Lower lobe of right lung (tissue), 2 donors: ENCODE results near the gene PPP1R12C. TPM values are rescaled to one million over a fixed set of nuclear protein-coding genes. Genes with fewer than 3 reads are reported as not detected.
A peak's percentile ranks its signal among the peaks of the same experiment; 100 is the strongest.

ENCODE experiments used
- ATAC-seq, 2 donors: fragments of 200-7000 bp; cut with Tn5 transposase; one replicate each; pipeline ENCODE4 v1.9.1; 2020 to 2022; ENCODE audit warnings: mild to moderate bottlenecking in 2 of 2, moderate library complexity in 2 of 2
- DNase-seq: peaks from one replicate; pipeline ENCODE4 v3.0.0-alpha.2; 2020
- H3K27ac ChIP-seq: fragments of 200-600 bp; one replicate; pipeline ENCODE4 v1.8.0; 2022
- H3K27me3 ChIP-seq: fragments of 200-600 bp; one replicate; pipeline ENCODE4 v1.8.0; 2022; ENCODE audit warnings: low read depth
- H3K36me3 ChIP-seq: fragments of 200-600 bp; one replicate; pipeline ENCODE4 v1.8.0; 2022; ENCODE audit warnings: mild to moderate bottlenecking
- H3K4me1 ChIP-seq: fragments of 200-600 bp; one replicate; pipeline ENCODE4 v1.8.0; 2022
- H3K4me3 ChIP-seq: fragments of 200-600 bp; one replicate; pipeline ENCODE4 v1.8.0; 2022; ENCODE audit warnings: mild to moderate bottlenecking
- H3K9me3 ChIP-seq: fragments of 200-600 bp; one replicate; pipeline ENCODE4 v1.8.0; 2022
- intact Hi-C: fragments of 100-400 bp; cut with DNase I; formaldehyde crosslinking; loops from one replicate; pipeline ENCODE4 v1.11.0; 2022
- total RNA-seq: library from RNA; stranded (reverse); fragmentation: NEBNext Ultra II Directional; extraction: Animal tissue kit (Norgen Biotek cat#: 25700); gene quantifications from one replicate; pipeline ENCODE4 v1.2.1, GENCODE V29; 2021
- TF ChIP-seq, protein P1 (sequence below): fragments of 200-600 bp; IDR thresholded peaks from one replicate; pipeline ENCODE4 v1.8.0; 2022; ENCODE audit warnings: antibody characterized with exemption, mild to moderate bottlenecking
- donor health status: DM: no; HTN: yes; CAD: no; lungs with severe emphysema.

Gene PPP1R12C
- total RNA-seq, 1 donor from 2014 or later = 103 TPM

DNA sequence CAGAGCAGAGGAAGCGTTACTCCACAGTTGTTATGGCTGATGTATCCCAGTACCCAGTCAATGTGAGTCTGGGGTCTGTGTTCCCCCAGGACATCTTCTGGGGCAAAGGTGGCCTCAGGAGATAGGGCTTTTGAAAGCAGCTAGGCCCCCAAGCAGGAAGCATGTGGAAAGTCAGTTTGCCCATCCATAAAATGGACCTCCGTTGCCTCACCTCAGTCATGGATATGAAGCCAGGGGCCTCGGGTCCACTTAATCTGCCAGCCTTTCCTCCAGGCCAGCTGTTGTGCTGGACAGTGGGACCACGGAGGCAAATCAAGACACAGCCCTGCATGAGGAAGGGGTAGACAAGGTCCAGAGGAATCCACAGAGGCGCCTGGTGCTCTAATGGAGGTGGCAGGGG lies 38.4 kb downstream of the PPP1R12C start:
- H3K36me3 ChIP-seq = no peaks in the 10 kb centered on the region

DNA sequence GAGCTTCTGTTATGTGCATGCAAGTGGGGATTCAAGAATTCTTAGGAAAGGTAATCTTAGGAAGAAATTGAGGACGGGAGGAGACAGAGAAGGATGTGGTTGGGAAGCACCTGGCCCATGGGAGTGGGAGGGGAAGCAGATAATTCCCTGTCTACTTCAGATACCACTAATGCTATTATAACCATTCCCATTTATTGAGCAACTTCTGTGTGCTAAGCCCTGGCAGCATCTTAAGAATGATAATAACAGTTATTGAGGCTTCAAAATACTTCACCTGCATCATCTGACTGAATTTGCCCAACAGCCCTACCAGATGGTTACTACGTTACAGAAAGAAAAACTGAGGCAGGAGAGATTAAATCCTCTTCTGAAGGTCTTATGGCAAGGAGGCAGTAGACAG lies 40.3 kb downstream of the PPP1R12C start:
- peaks cover 31% of the 10 kb centered on the region for H3K27me3 ChIP-seq
- no peaks in the 10 kb centered on the region for H3K9me3 ChIP-seq
- TF ChIP-seq, protein P1, sequence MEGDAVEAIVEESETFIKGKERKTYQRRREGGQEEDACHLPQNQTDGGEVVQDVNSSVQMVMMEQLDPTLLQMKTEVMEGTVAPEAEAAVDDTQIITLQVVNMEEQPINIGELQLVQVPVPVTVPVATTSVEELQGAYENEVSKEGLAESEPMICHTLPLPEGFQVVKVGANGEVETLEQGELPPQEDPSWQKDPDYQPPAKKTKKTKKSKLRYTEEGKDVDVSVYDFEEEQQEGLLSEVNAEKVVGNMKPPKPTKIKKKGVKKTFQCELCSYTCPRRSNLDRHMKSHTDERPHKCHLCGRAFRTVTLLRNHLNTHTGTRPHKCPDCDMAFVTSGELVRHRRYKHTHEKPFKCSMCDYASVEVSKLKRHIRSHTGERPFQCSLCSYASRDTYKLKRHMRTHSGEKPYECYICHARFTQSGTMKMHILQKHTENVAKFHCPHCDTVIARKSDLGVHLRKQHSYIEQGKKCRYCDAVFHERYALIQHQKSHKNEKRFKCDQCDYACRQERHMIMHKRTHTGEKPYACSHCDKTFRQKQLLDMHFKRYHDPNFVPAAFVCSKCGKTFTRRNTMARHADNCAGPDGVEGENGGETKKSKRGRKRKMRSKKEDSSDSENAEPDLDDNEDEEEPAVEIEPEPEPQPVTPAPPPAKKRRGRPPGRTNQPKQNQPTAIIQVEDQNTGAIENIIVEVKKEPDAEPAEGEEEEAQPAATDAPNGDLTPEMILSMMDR = no peak
- DNase-seq (no peak), ATAC-seq (no peak)
- peaks cover 21% of the 10 kb centered on the region for H3K4me1 ChIP-seq
- no peaks in the 10 kb centered on the region for H3K36me3 ChIP-seq
- no peak overlapping the region for H3K27ac ChIP-seq
- no peak overlapping the region for H3K4me3 ChIP-seq
- intact Hi-C loops = no loop called here

More for the DNA sequence above, 38.4 kb downstream of the PPP1R12C start:
- DNase-seq = no peak
- Histone ChIP-seq H3K27me3 (peaks cover 47% of the 10 kb centered on the region), H3K27ac (no peak overlapping the region), H3K9me3 (no peaks in the 10 kb centered on the region), H3K4me1 (peaks cover 25% of the 10 kb centered on the region), H3K4me3 (no peak overlapping the region)
- TF ChIP-seq, protein P1 = no peak
- intact Hi-C loops = no loop called here
- ATAC-seq = no peak

DNA sequence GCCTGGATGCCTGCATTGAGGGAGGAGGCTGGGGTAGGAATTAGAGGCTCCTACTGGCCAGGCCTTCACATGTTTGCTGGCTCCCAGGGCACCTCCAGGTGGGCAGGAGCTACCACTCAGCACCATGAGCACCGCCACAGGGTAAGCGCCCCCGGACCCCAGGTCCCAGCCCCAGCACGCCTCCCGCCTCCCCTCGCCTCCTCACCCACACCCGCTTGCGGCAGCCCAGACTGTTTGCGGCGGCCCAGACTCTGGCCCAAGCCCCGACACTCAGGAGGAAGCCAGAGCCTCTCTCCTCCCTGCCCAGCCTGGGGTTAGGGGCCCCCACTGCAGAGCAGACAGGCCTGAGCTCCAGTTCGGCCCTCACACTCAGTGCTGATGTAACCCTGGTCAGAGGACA lies 41.1 kb downstream of the PPP1R12C start:
- DNase-seq (no peak), ATAC-seq (no peak)
- intact Hi-C loops = no loop called here
- Histone ChIP-seq H3K27ac (no peak overlapping the region), H3K9me3 (no peaks in the 10 kb centered on the region), H3K36me3 (no peaks in the 10 kb centered on the region), H3K4me3 (no peak overlapping the region), H3K4me1 (peaks cover 16% of the 10 kb centered on the region), H3K27me3 (peaks cover 33% of the 10 kb centered on the region)
- TF ChIP-seq, protein P1 = no peak

DNA sequence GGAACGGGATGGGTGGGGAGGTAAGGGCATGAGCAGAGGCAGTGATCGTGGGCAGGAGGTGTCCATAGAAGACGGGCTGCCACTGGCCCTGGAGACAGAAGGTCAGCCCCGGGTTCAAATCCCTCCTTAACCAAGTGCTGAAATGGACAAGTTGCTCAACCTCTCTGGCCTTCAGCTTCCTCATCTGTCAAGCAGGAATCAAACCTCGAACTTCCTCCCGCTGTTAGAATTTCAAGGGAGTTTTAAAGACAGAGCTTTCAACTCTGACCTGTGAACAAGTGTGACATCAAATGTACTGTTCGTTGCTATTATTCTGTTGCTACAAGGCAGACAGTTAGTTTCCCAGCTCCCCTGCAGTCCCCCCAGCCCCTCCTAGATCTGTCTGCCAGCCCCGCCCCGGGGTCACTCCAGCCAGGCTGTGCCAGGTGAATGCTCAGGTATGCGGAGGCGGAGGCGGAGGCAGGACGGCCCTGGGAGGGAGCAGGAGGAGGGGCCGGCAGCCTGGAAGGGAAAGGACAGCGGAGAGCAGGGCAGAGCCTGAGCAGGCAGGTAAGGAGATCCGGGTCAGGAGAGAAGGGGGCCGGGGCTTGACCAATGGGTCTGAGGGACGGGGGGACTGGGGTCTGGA lies 42.0 kb downstream of the PPP1R12C start, which contains the start of gene EPS8L1:
EPS8L1 (plus strand) TSS at position 499 of the 628 bp plus-strand sequence. CDS start 576 bp downstream, outside the sequence.
- peak; percentile 87 to 89 for ATAC-seq
- intact Hi-C loops = no loop called here
- peak; percentile 87 for DNase-seq
- Histone ChIP-seq H3K4me1 (peaks cover 8% of the 10 kb centered on the region), H3K27ac (peak within 1 kb of the TSS; percentile 41), H3K9me3 (no peaks in the 10 kb centered on the region), H3K27me3 (peaks cover 31% of the 10 kb centered on the region), H3K4me3 (no peak within 1 kb of the TSS), H3K36me3 (no peaks in the 10 kb centered on the region)
- TF ChIP-seq, protein P1 = no peak

DNA sequence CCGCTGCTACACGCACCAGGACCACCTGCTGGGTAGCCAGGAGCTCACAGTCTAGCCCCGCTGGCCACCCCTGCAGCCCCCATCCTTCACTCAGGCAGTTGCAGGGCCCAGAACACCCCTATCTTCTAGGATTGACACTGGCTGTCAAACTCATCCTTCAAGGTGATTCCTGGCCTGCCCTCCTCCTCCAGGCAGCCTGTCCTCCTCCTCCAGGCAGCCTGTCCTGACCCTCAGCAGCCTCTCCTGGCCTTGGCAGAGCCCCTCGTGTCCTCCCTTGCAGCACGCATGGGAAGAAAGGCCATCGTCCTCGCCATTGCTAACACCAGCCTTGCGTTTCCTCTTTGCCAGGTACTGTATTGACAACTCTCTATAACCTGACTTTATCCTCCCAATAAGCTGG lies 45.5 kb downstream of the PPP1R12C start:
- TF ChIP-seq, protein P1 = no peak
- no peak for DNase-seq
- H3K27ac ChIP-seq = no peak overlapping the region
- H3K4me1 ChIP-seq = peaks cover 6% of the 10 kb centered on the region
- H3K4me3 ChIP-seq = no peak overlapping the region
- peaks cover 33% of the 10 kb centered on the region for H3K27me3 ChIP-seq
- no peak for ATAC-seq
- intact Hi-C loops = no loop called here
- H3K36me3 ChIP-seq = no peaks in the 10 kb centered on the region
- H3K9me3 ChIP-seq = no peaks in the 10 kb centered on the region
